Effector memory CD4-positive, alpha-beta T cell (primary cell): Measurements from ENCODE around the gene MAG.

Experiments
- DNase-seq, 3 donors: peaks; one replicate each; pipeline ENCODE4 v3.0.0-alpha.2; 2020
- H3K27ac ChIP-seq: 2 replicates; pipeline ENCODE4 v1.7.0; 2013; ENCODE audit warnings: mild to moderate bottlenecking, low read length, moderate library complexity; ENCODE audit not compliant: insufficient read depth, poor library complexity, severe bottlenecking
- H3K27me3 ChIP-seq: replicated peaks from 2 replicates; pipeline ENCODE4 v1.7.0; 2013; ENCODE audit warnings: mild to moderate bottlenecking, low read length; ENCODE audit not compliant: insufficient read depth, control insufficient read depth, poor library complexity, severe bottlenecking
- H3K36me3 ChIP-seq: 2 replicates; pipeline ENCODE4 v1.7.0; 2013; ENCODE audit warnings: mild to moderate bottlenecking, low read length, moderate library complexity; ENCODE audit not compliant: control insufficient read depth, insufficient read depth
- H3K4me1 ChIP-seq: 2 replicates; pipeline ENCODE4 v1.7.0; 2013; ENCODE audit warnings: low read length, mild to moderate bottlenecking; ENCODE audit not compliant: control insufficient read depth, insufficient read depth, poor library complexity, severe bottlenecking
- H3K4me3 ChIP-seq: 2 replicates; pipeline ENCODE4 v1.7.0; 2013; ENCODE audit warnings: low read length, low read depth, mild to moderate bottlenecking; ENCODE audit not compliant: insufficient read depth, poor library complexity, severe bottlenecking
- H3K9me3 ChIP-seq: 2 replicates; pipeline ENCODE4 v1.7.0; 2013; ENCODE audit warnings: mild to moderate bottlenecking, low read length, moderate library complexity; ENCODE audit not compliant: control insufficient read depth

MAG gene

GRCh38 chr19:35331551-35332214, 39.7 kb downstream of the MAG start:
- no peaks in the 10 kb centered on the region for H3K4me1 ChIP-seq
- DNase-seq: no peak
- no peaks in the 10 kb centered on the region for H3K27me3 ChIP-seq
- H3K27ac ChIP-seq: no peak overlapping the region
- H3K4me3 ChIP-seq: no peak overlapping the region
- H3K9me3 ChIP-seq: no peaks in the 10 kb centered on the region
- no peaks in the 10 kb centered on the region for H3K36me3 ChIP-seq

GRCh38 chr19:35332817-35333216, 40.9 kb downstream of the MAG start:
- H3K36me3 ChIP-seq: no peaks in the 10 kb centered on the region
- H3K9me3 ChIP-seq: no peaks in the 10 kb centered on the region
- no peak overlapping the region for H3K27ac ChIP-seq
- H3K4me1 ChIP-seq: no peaks in the 10 kb centered on the region
- H3K4me3 ChIP-seq: no peak overlapping the region
- H3K27me3 ChIP-seq: no peaks in the 10 kb centered on the region
- DNase-seq: no peak

DNA sequence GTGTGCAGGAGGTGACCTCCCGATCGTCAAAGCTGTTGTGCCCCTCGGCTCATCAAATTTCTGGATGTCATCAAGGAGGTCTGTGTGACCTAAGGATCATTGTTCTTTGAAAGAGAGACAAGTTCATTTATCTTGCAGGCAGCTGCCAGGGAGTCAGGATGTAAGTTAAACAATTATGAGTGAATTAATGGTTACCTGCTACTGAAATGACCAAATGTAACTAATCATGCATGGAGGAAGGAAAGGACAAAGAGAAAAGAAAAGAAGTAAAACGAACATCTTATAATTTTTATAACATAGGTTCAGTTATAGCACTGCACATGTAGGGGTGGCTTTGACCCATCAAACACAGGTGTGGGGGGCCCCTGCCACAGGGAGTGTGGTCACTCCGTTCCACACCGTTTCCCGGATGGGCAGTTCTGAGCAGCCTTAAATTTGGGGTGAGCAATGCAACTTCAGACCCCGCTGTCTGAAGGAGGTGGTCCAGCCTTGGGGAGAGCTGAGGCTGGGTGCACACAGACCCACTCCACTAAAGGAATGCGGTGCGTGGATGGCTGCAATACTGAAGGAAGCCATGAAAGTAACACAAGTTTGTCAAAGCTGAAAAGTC, 42.3 kb downstream of the MAG start:
- Histone ChIP-seq H3K4me3 (no peak overlapping the region), H3K36me3 (no peaks in the 10 kb centered on the region), H3K4me1 (no peaks in the 10 kb centered on the region), H3K27me3 (no peaks in the 10 kb centered on the region), H3K9me3 (no peaks in the 10 kb centered on the region), H3K27ac (no peak overlapping the region)
- DNase-seq: no peak

GRCh38 chr19:35336166-35336955, 44.4 kb downstream of the MAG start:
- Histone ChIP-seq H3K27ac (no peak overlapping the region), H3K4me3 (no peak overlapping the region), H3K4me1 (no peaks in the 10 kb centered on the region), H3K36me3 (no peaks in the 10 kb centered on the region), H3K9me3 (no peaks in the 10 kb centered on the region), H3K27me3 (no peaks in the 10 kb centered on the region)
- no peak for DNase-seq

GRCh38 chr19:35337097-35337983, 45.4 kb downstream of the MAG start:
- Histone ChIP-seq H3K27ac (no peak overlapping the region), H3K36me3 (no peaks in the 10 kb centered on the region), H3K9me3 (no peaks in the 10 kb centered on the region), H3K4me1 (no peaks in the 10 kb centered on the region), H3K27me3 (no peaks in the 10 kb centered on the region), H3K4me3 (no peak overlapping the region)
- no peak for DNase-seq

DNA sequence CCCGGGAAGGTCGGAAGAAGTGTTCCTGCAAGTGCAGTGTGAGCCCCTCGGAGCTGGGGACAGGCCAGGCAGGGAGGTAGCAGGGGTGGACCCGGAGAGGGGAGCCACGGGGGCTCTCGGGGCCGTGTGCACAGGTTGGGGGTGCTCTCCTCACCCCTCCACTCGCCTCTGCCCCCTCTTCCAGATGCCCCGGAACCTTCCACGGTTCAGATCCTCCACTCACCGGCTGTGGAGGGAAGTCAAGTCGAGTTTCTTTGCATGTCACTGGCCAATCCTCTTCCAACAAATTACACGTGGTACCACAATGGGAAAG, 46.0 kb downstream of the MAG start:
- Histone ChIP-seq H3K27ac (no peak overlapping the region), H3K9me3 (no peaks in the 10 kb centered on the region), H3K4me3 (no peak overlapping the region), H3K36me3 (no peaks in the 10 kb centered on the region), H3K4me1 (no peaks in the 10 kb centered on the region), H3K27me3 (no peaks in the 10 kb centered on the region)
- DNase-seq: no peak

DNA sequence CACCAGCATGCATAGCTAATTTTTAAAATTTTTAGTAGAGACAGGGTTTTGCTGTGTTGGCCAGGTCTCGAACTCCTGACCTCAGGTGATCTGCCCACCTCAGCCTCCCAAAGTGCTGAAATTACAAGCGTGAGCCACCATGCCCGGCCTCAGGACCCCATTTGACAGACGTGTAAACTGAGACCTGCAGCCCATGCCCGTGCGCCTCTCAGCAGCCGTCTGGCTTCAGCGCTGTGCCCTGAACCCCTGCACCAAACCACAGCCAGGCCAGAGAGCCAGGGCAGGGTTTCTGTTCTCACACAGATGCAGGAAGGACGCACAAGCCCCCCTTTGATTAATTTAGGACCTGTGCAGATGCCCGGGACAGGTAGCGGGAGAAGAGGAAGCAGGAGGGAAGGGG, 48.5 kb downstream of the MAG start:
- H3K4me1 ChIP-seq: no peaks in the 10 kb centered on the region
- H3K27ac ChIP-seq: no peak overlapping the region
- no peaks in the 10 kb centered on the region for H3K36me3 ChIP-seq
- H3K27me3 ChIP-seq: no peaks in the 10 kb centered on the region
- no peaks in the 10 kb centered on the region for H3K9me3 ChIP-seq
- DNase-seq: no peak
- H3K4me3 ChIP-seq: no peak overlapping the region

DNA sequence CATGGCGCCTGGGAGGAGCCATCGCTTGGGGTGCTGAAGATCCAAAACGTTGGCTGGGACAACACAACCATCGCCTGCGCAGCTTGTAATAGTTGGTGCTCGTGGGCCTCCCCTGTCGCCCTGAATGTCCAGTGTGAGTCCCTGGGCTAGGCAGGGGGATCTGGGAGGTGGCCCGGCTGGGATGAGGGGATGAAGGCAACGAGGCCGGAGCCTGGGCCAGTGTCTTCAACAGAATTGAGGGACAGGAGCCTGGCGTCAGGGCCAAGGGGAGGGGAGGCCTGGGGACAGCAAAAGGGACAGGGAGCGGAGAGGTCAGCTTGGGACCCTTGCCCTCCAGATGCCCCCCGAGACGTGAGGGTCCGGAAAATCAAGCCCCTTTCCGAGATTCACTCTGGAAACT, 49.0 kb downstream of the MAG start:
- no peaks in the 10 kb centered on the region for H3K36me3 ChIP-seq
- no peak for DNase-seq
- H3K9me3 ChIP-seq: no peaks in the 10 kb centered on the region
- no peak overlapping the region for H3K4me3 ChIP-seq
- H3K27me3 ChIP-seq: no peaks in the 10 kb centered on the region
- H3K27ac ChIP-seq: no peak overlapping the region
- H3K4me1 ChIP-seq: peaks cover 3% of the 10 kb centered on the region

- DNase-seq: no peak
- no peaks in the 10 kb centered on the region for H3K36me3 ChIP-seq
- H3K4me1 ChIP-seq: peaks cover 10% of the 10 kb centered on the region
- no peak overlapping the region for H3K4me3 ChIP-seq
- no peaks in the 10 kb centered on the region for H3K9me3 ChIP-seq
- no peaks in the 10 kb centered on the region for H3K27me3 ChIP-seq
- H3K27ac ChIP-seq: no peak overlapping the region
These were observed 49.7 kb downstream of the MAG start for GRCh38 chr19:35341565-35342225.
